IMR-90 (cell line): ENCODE results near the gene BTRC. TPM values are rescaled to one million over a fixed set of nuclear protein-coding genes. Genes with fewer than 3 reads are reported as not detected.

ENCODE experiments used
- ATAC-seq: fragments of 200-7000 bp; cut with Tn5 transposase; 2 replicates; pipeline ENCODE4 v1.9.1; 2020; ENCODE audit warnings: low read depth, mild to moderate bottlenecking, moderate library complexity
- BruUV-seq: library from RNA; stranded (reverse); fragments of 400-500 nt; replicated peaks from 2 replicates; lab custom pipeline; 2021; lab: Mats Ljungman, UMichigan
- CTCF ChIA-PET: fragments of 300-600 bp; formaldehyde crosslinking; extraction: SDS; loops from one replicate; lab custom pipeline; 2021; ENCODE audit warnings: antibody characterized with exemption; lab: Yijun Ruan, JAX
- POLR2A ChIA-PET: fragments of 300-600 bp; sonication (Branson Sonifier 250); formaldehyde crosslinking; loops from one replicate; lab custom pipeline; 2022; ENCODE audit warnings: antibody characterized with exemption; ENCODE audit not compliant: unreplicated experiment; lab: Charles Lee
- DNase-seq: peaks from one replicate; pipeline ENCODE4 v3.0.0; 2013
- H2AFZ ChIP-seq: replicated peaks from 2 replicates; pipeline ENCODE3; 2013; ENCODE audit warnings: low read length, mild to moderate bottlenecking; ENCODE audit not compliant: poor library complexity
- H2AK5ac ChIP-seq: 2 replicates; pipeline ENCODE4 v1.6.1; 2013; ENCODE audit warnings: low read depth, low read length, inconsistent platforms
- H2AK9ac ChIP-seq: replicated peaks from 2 replicates; pipeline ENCODE3; 2013; ENCODE audit warnings: mild to moderate bottlenecking, low read depth, low read length, moderate library complexity; ENCODE audit not compliant: poor library complexity
- H2BK120ac ChIP-seq: 2 replicates; pipeline ENCODE4 v1.6.1; 2013; ENCODE audit warnings: low read depth, low read length, inconsistent platforms
- H2BK15ac ChIP-seq: 3 replicates; pipeline ENCODE4 v1.6.1; 2013; ENCODE audit warnings: low read depth, low read length, inconsistent platforms
- H2BK20ac ChIP-seq: 2 replicates; pipeline ENCODE4 v1.6.1; 2013; ENCODE audit warnings: low read depth, mild to moderate bottlenecking, inconsistent platforms, low read length, moderate library complexity
- H2BK5ac ChIP-seq: 2 replicates; pipeline ENCODE4 v1.6.1; 2013; ENCODE audit warnings: mild to moderate bottlenecking, low read depth, low read length, inconsistent platforms; ENCODE audit not compliant: poor library complexity, severe bottlenecking
- H3K14ac ChIP-seq: replicated peaks from 2 replicates; pipeline ENCODE4 v1.6.1; 2013; ENCODE audit warnings: low read depth, low read length, inconsistent platforms
- H3K18ac ChIP-seq: 2 replicates; pipeline ENCODE4 v1.6.1; 2013; ENCODE audit warnings: low read depth, low read length, control low read depth
- H3K23ac ChIP-seq: 2 replicates; pipeline ENCODE4 v1.6.1; 2013; ENCODE audit warnings: low read depth, low read length, inconsistent platforms
- H3K27ac ChIP-seq: 2 replicates; pipeline ENCODE4 v1.5.1; 2013; ENCODE audit warnings: mild to moderate bottlenecking, control low read depth, low read length; ENCODE audit not compliant: insufficient read depth
- H3K27me3 ChIP-seq: 2 replicates; pipeline ENCODE4 v1.6.1; 2013; ENCODE audit warnings: low read length; ENCODE audit not compliant: control insufficient read depth, insufficient read depth
- H3K36me3 ChIP-seq: 2 replicates; pipeline ENCODE4 v1.6.1; 2013; ENCODE audit warnings: low read length, mixed read lengths; ENCODE audit not compliant: control insufficient read depth, insufficient read depth
- H3K4ac ChIP-seq: 2 replicates; pipeline ENCODE4 v1.6.1; 2013; ENCODE audit warnings: low read depth, low read length, inconsistent platforms
- H3K4me1 ChIP-seq: 2 replicates; pipeline ENCODE4 v1.6.1; 2013; ENCODE audit warnings: low read length, mixed read lengths; ENCODE audit not compliant: control insufficient read depth, insufficient read depth
- H3K4me2 ChIP-seq: 2 replicates; pipeline ENCODE4 v1.6.1; 2013; ENCODE audit warnings: low read depth, mild to moderate bottlenecking, control low read depth, low read length, moderate library complexity
- H3K4me3 ChIP-seq: 2 replicates; pipeline ENCODE4 v1.5.1; 2013; ENCODE audit warnings: low read depth, mild to moderate bottlenecking, control low read depth, low read length, moderate library complexity; ENCODE audit not compliant: insufficient read depth
- H3K56ac ChIP-seq: 2 replicates; pipeline ENCODE4 v1.6.1; 2013; ENCODE audit warnings: low read length, inconsistent platforms; ENCODE audit not compliant: insufficient read depth; ENCODE audit errors: extremely low read depth
- H3K79me1 ChIP-seq, 2 experiments: 2 replicates each; pipeline ENCODE4 v1.6.1; 2013; ENCODE audit warnings: low read length in 2 of 2, inconsistent platforms in 1 of 2, low read depth in 1 of 2
- H3K9ac ChIP-seq: 2 replicates; pipeline ENCODE4 v1.6.1; 2013; ENCODE audit warnings: low read depth, low read length, control low read depth
- H3K9me1 ChIP-seq: 2 replicates; pipeline ENCODE4 v1.6.1; 2013; ENCODE audit warnings: low read length, inconsistent platforms; ENCODE audit not compliant: insufficient read depth
- H3K9me3 ChIP-seq: 2 replicates; pipeline ENCODE4 v1.6.1; 2013; ENCODE audit warnings: low read length; ENCODE audit not compliant: control insufficient read depth, insufficient read depth
- H4K20me1 ChIP-seq: 2 replicates; pipeline ENCODE4 v1.6.1; 2013; ENCODE audit warnings: low read length, inconsistent platforms; ENCODE audit not compliant: insufficient read depth
- H4K5ac ChIP-seq: 2 replicates; pipeline ENCODE4 v1.6.1; 2013; ENCODE audit warnings: mild to moderate bottlenecking, low read depth, low read length, control low read depth
- H4K8ac ChIP-seq, 2 experiments: 2 replicates each; pipeline ENCODE4 v1.6.1; 2013; ENCODE audit warnings: low read depth in 2 of 2, low read length in 2 of 2, control low read depth in 1 of 2, inconsistent platforms in 1 of 2
- H4K91ac ChIP-seq: 2 replicates; pipeline ENCODE4 v1.6.1; 2013; ENCODE audit warnings: low read depth, low read length, inconsistent platforms; ENCODE audit not compliant: insufficient read depth
- MAFK ChIP-seq: IDR thresholded peaks from 2 replicates; pipeline ENCODE4 v1.6.1; 2012; ENCODE audit warnings: low read depth, low read length, improper control_type of control experiment
- WGBS, 2 experiments: methylation state at CpG; one replicate each; pipeline versions ENCODE4 v1.1.5 to v1.1.7; 2013; ENCODE audit warnings: missing lambda C conversion rate in 2 of 2; ENCODE audit not compliant: insufficient read length in 1 of 2; ENCODE audit errors: extremely low coverage in 2 of 2; 5-methylcytosine and 5-hydroxymethylcytosine counted together
- dilution Hi-C: fragments of 300-500 bp; cut with HindIII; formaldehyde crosslinking; loops from one replicate; pipeline ENCODE4 v1.14.3; 2018; ENCODE audit warnings: low sequenced_read_pairs; ENCODE audit not compliant: unreplicated experiment
- in situ Hi-C: fragments of 300-500 bp; cut with MboI; formaldehyde crosslinking; loops from 3 replicates; pipeline ENCODE4 v1.14.3; 2019; ENCODE audit warnings: low sequenced_read_pairs, inconsistent platforms, mixed read lengths
- intact Hi-C: fragments of 100-400 bp; cut with micrococcal nuclease; formaldehyde crosslinking; loops from 2 replicates; pipeline ENCODE4 v1.10.0; 2022
- polyA plus RNA-seq, 3 experiments: library from polyadenylated mRNA; depleted of rRNA; stranded (reverse); fragments of >200 nt; gene quantifications; 2 replicates each; pipeline ENCODE4 v1.2.3, GENCODE V29; 2012; ENCODE audit warnings: low replicate concordance in 1 of 3
- total RNA-seq: library from RNA; depleted of rRNA; stranded (reverse); fragments of >200 nt; gene quantifications from 2 replicates; pipeline ENCODE4 v1.2.3, GENCODE V29; 2012

The BTRC gene
- total and polyA plus RNA-seq, 2 of the 4 experiments (the other 2 are of a cell fraction) = 7.7 to 8.4 TPM

DNA sequence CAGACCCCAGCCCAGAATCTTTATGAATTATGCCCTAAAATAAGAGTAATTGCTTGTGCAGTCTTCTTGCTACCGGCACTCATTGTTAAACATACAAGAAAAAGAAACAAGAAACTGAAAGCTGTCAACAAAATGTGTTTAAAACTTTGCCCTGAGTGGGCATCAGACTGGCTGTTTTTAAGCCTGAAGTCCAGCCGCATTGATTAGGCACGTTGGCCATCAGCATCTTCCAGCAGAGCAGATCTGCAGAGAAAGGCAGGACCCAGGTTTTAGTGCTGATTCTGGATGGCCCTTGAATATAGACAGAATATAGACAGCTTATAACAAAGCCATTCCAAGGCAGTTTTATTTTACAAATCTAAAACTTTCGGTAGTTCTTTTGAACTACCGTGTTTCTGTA is 131.2 kb downstream of the BTRC start:
- Histone ChIP-seq H3K79me1 (peaks cover 0 to 4% of the 10 kb centered on the region in 2 experiments; a peak in 1 of 4 replicates), H4K8ac (no peak overlapping the region), H3K4me3 (no peak overlapping the region), H2AK5ac (no peak overlapping the region), H3K14ac (no peak overlapping the region), H3K27me3 (no peaks in the 10 kb centered on the region), H3K4me1 (no peaks in the 10 kb centered on the region), H2BK15ac (no peak overlapping the region), H2AFZ (no peak overlapping the region), H4K91ac (no peak overlapping the region), H2BK20ac (no peak overlapping the region), H3K4ac (no peak overlapping the region), H3K27ac (no peak overlapping the region), H3K18ac (no peak overlapping the region), H3K36me3 (no peaks in the 10 kb centered on the region), H3K56ac (no peak overlapping the region), H3K23ac (no peak overlapping the region), H3K9me1 (no peaks in the 10 kb centered on the region), H4K20me1 (peaks cover 9% of the 10 kb centered on the region; the same call in 1 of the 2 replicates), H2AK9ac (no peak overlapping the region), H2BK120ac (no peak overlapping the region), H3K9me3 (no peaks in the 10 kb centered on the region), H4K5ac (no peak overlapping the region), H2BK5ac (no peak overlapping the region), H3K4me2 (no peak overlapping the region), H3K9ac (no peak overlapping the region)
- WGBS, 2 experiments = 92% methylated on average over 3 of the region's 5 CpGs; no CpG with 5 or more reads in 1 of the 2 experiments
- ATAC-seq (no peak), DNase-seq (no peak)
- intact Hi-C loops = no loop called here
- dilution Hi-C loops = no loop called here
- TF ChIP-seq MAFK = no peak
- no TSS peak for BruUV-seq
- in situ Hi-C loops = no loop called here
- CTCF ChIA-PET = interaction anchor here (2.3 kb wide), 1 partner anchor 18 kb away, joined by 11 read pairs; no protein-coding TSS in a partner anchor
- POLR2A ChIA-PET = no interaction called here
